WI38 (cell line): Measurements from ENCODE around the gene TANGO2.

ENCODE experiments used
- H3K4me3 ChIP-seq: 2 replicates; pipeline ENCODE4 v1.5.1; 2011; ENCODE audit warnings: low read depth, mild to moderate bottlenecking, control low read depth, low read length
- CTCF ChIP-seq: IDR thresholded peaks from 2 replicates; pipeline ENCODE4 v1.5.1; 2012; ENCODE audit warnings: low read depth, mild to moderate bottlenecking, control low read depth, low read length

The TANGO2 gene

GRCh38 chr22:20096574-20097420 lies 75.9 kb downstream of the TANGO2 start:
- H3K4me3 ChIP-seq: no peak overlapping the region
- no peak for TF ChIP-seq CTCF

- no peak for TF ChIP-seq CTCF
- no peak overlapping the region for H3K4me3 ChIP-seq
Measured at GRCh38 chr22:20099099-20099711, 78.3 kb downstream of the TANGO2 start.

- no peak overlapping the region for H3K4me3 ChIP-seq
- no peak for TF ChIP-seq CTCF
Measured at GRCh38 chr22:20101638-20102037, 80.7 kb downstream of the TANGO2 start.

DNA sequence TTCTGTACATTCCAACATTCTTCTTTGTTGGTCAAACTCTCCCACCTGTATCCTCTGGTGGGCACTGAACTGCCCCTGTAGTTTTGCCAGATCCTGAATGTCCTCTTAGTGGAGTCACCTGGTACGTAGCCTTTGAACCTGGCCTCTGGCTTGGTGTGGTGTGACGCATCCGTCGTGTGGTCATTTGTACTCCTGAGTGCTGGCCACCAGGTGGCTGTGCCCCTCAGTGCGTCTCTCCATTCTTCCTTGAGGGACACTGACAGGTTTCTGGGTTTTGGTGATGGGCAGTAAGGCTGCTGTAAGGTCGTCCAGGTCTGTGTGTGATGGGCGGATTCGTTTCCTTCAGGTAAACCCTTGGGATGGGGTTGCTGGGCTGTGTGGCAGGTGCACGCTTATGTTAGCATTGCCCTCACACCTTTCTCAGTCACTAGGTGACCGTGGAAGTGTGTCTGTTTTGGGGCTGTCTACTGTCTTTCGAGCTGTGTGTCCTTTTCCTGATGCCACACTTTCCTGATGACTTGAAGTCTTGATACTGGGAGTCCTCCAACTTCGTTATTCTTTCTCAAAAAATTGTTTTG lies 81.4 kb downstream of the TANGO2 start:
- H3K4me3 ChIP-seq: no peak overlapping the region
- no peak for TF ChIP-seq CTCF

GRCh38 chr22:20105456-20106204 lies 84.7 kb downstream of the TANGO2 start:
- H3K4me3 ChIP-seq: no peak overlapping the region

GRCh38 chr22:20106205-20106848 lies 85.4 kb downstream of the TANGO2 start:
- no peak for TF ChIP-seq CTCF
- no peak overlapping the region for H3K4me3 ChIP-seq

More at GRCh38 chr22:20105456-20106204, 84.7 kb downstream of the TANGO2 start:
- TF ChIP-seq CTCF: no peak
